A549 (cell line): ENCODE measurements around the gene GNAO1.

Experiments
- CTCF ChIP-seq: fragments of >200 bp; sonication (Bioruptor Twin); formaldehyde crosslinking; IDR thresholded peaks from 3 replicates; pipeline ENCODE4 v1.5.1; 2016
- EHMT2 ChIP-seq: fragments of 200-600 bp; sonication (generic); IDR thresholded peaks from 2 replicates; pipeline ENCODE4 v1.6.1; 2016; ENCODE audit warnings: antibody characterized with exemption, low read depth, mild to moderate bottlenecking, moderate library complexity
- EP300 ChIP-seq, 2 experiments: fragments of >200 bp; sonication (Bioruptor Twin); formaldehyde crosslinking; IDR thresholded peaks; 2 replicates in 1 of 2; 3 replicates in 1 of 2; pipeline ENCODE4 v1.6.1; 2016 to 2017
- KDM5A ChIP-seq: fragments of 200-600 bp; sonication (generic); IDR thresholded peaks from 2 replicates; pipeline ENCODE4 v1.6.1; 2016; ENCODE audit warnings: antibody characterized with exemption, mild to moderate bottlenecking

DNA sequence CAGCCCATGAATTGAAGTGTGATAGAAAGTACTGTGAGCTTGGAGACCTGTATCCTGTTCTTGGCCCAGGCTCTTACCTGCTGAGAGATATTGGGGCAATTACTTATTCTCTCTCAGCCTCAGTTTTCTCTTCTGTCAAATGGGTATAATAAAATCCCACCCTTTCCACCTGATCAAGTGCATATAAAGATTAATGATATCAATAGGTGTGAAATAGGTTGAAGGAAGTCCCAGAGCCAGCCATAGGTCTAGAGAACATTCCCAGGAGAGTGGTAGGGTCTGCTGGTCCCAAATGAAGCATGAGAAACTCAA is 81.2 kb downstream of the GNAO1 start:
- TF ChIP-seq EHMT2 (no peak), CTCF (no peak), KDM5A (no peak), EP300 (IDR thresholded peaks at IDR 0.05) (no peak)
